PFSK-1 (cell line): ENCODE measurements around the gene BEX5.

Source experiments
- POLR2AphosphoS5 ChIP-seq: IDR thresholded peaks from 2 replicates; pipeline ENCODE4 v1.6.1; 2012; ENCODE audit warnings: low read depth, mild to moderate bottlenecking, control low read depth, low read length, moderate library complexity
- REST ChIP-seq, 2 experiments: IDR thresholded peaks; 2 replicates each; pipeline versions ENCODE4 v1.6.1 to v1.8.0; 2011 to 2012; ENCODE audit warnings: low read depth in 2 of 2, low read length in 2 of 2, control low read depth in 1 of 2, inconsistent platforms in 1 of 2, mild to moderate bottlenecking in 1 of 2, moderate library complexity in 1 of 2; ENCODE audit not compliant: insufficient read depth in 1 of 2
- TAF1 ChIP-seq: IDR thresholded peaks from 2 replicates; pipeline ENCODE4 v1.6.1; 2012; ENCODE audit warnings: low read length, control low read depth, borderline replicate concordance; ENCODE audit not compliant: insufficient read depth

GRCh38 chrX:102154900-102155805, 624 bp downstream of the BEX5 start:
- TF ChIP-seq POLR2AphosphoS5 (no peak), TAF1 (no peak), REST (IDR thresholded peaks at IDR 0.05; ENCODE audit: insufficient read depth in 1 of 2, low read depth in 2 of 2, low read length in 2 of 2) (no peak)
